ENCODE measurements around the gene EWSR1.

Gene EWSR1

DNA sequence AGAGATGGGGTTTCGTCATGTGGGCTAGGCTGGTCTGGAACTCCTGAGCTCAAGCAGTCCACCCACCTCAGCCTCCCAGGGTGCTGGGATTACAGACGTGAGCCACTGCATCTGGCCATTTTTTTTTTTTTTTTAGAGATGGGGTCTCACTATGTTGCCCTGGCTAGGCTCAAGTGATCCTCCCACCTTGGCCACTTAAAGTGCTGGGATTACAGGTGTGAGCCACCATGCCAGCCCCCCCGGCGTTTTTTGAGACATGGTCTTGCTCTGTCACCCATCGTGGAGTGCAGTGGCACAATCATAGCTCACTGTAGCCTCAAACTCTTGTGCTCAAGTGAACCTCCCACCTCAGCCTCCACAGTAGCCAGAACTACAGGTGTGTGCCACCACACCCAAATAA is 16.8 kb upstream of the EWSR1 start:
- DNase-seq, result no peak

DNA sequence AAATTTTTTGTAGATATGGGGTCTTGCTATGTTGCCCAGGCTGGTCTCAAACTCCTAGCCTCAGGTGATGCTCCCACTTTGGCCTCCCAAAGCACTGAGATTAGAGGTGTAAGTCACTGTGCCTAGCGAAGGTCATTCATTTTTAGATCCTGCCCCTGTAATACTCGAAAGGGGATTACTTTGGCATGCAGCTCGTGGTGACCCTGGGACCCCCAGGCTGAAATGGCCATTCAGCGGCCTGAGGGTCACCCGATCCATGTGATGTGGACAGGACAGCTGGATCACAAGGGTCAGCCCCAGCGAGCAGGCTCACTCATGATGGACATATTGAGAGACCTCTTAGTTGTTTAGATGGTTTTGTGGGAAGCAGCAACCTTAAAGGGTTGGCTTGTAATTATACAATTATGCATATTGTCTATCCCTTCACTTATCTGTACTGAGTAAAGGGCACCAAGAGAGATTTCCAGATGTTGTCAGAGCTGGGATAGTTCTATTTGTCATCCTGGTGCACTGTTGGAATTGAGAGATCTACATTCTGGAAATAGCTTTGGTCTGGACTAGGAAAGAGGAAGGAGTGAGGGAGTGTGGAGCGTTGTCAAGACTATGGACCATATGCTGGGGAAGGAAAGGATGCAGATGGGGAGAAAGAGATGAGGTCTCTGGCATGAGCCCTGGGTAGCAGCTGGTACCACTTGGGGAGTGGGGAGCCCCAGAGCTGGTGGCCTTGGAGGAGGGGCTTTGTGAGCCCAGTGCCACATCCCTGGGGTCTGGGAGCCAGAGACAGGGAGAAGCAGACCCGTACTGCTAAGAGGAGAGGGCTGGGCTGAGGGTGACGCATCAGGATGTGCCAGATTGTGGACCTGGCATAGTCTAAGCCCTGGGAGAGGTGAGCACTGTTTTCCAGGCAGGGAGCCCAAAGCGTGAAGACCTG is 15.8 kb upstream of the EWSR1 start:
- DNase-seq, result no peak

DNA sequence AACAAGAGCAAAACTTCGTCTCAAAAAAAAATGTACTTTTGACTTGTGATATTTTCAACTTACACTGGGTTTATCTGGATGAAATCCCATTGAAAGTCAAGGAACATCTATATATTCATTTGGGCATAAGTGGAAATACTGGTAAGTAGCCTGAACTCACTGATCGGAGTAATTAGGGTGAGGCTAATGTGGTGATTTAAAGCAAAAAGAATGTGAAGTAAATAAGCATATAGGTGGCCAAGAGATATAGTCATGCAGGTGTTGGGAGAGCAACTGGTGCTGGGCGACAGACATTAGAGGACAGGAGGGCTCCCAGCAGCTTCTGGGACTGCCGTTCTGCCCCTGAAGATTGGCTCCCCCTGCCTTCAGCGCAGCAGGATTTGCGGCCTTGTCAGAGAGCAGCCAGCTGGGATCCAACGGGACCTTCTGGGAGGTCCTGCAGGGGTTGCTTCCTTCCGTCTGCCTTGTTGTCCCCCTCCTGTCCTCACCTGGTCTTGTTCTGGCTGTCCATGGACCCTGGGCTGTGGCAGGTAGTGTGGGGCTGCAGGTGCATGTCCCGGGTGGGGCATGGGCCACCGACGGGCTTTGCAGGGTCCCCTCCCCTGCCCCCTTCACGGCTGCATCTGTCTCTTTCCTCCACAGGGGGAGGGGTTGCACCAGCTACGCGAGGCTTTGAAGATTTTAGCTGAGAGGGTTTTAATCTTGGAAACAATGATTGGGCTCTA is 14.3 kb upstream of the EWSR1 start:
- DNase-seq, result no peak

DNA sequence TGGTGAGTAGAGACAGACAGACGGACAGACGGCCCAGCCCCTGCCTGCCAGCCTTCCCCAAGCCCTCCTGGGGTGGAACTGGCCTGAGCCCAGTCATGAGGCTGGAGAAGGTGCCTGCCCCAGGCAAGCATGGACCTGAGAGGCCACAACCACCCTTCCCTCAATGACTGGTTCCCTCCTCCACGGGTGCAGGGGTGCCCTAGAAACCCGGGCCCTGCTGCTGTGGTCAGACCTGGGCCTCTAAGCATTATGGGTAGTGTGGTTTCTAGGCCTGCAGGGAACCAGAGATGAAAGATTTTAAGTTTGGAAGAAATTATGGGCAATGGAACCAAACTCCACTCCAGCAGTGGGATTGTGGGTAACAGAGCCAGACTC is 13.8 kb upstream of the EWSR1 start:
- peak in 1 of 5 experiments; percentile 57 for DNase-seq

DNA sequence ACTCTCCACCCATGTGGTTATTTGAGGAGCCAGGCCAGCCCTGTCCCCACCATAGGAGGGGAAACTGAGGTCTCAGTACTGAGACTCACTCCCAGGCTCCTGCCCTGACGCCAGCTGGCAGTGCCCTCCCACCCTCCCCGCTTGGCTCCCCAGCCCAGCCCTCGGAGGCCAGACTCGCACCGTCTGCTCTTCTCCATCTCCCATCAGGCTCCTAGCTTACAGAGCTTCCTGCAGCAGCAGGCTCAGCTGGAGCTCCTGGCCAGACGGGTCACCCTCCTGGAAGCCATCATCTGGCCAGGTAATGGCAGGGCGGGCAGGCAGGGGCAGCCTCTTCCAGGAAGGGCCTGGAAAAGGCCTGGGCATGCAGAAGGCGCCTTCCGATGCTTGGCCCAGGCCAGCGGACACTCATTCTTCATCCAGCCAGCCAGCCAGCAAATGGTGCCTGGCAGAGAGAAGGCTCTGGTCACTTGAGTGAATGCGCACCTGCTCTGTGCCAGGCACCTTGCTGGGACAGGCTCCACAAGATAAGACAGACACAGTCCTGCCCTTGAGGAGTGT is 12.9 kb upstream of the EWSR1 start:
- no peak for DNase-seq

DNA sequence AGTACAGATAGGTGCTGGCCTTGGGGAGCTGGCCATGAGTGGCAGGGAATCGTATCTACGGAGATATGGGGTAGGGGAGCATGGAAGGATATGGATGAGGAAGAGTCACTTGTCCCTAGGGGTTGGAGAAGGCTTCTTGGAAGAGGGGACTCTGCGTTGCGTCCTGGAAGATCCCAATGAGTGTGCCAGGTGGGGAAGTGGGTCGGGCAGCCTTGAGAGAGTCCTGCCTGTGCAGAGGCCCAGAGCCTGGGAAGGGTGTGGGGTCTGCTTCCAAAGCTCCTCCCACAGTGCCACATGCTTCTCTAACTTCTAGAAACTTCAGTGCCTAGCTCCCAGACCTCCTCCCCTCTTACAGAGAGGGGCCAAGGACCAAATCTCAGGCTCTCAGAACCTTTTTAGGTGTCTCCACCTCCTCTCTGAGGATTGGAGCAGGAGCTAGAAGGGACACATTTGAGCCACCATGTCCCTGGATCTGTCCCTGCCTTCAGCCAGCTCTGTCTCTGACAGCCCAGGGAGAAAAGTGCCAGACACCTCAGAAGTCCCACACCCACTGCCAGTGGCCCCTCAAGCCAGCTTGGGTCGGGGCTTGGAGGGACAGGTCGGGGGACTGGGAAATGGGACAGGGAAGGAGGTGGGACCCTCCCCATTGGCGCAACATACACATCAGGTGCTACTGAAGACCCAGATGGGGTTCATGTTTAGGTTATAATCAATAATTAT is 11.3 kb upstream of the EWSR1 start:
- DNase-seq, result no peak

DNA sequence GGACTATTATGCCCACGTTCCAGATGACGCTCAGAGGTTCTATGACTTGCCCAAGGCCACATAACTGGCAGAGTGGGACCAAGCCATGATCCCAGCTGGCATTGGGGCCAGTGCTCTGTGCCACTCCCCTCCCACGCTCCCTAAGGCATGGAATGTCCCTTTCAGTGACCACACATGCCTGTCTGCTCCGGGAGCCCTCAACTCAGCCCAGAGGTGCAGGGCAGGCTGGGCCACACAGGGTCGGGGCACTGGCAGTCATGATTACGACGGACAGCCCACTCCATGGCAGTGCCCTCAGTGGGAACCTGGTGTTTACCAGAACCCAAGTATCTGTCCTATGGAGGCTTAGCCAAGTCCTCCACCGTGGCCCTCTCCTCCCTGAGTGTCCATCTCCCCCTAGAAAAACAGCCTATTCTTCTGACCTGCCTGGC is 10.3 kb upstream of the EWSR1 start:
- no peak for DNase-seq

DNA sequence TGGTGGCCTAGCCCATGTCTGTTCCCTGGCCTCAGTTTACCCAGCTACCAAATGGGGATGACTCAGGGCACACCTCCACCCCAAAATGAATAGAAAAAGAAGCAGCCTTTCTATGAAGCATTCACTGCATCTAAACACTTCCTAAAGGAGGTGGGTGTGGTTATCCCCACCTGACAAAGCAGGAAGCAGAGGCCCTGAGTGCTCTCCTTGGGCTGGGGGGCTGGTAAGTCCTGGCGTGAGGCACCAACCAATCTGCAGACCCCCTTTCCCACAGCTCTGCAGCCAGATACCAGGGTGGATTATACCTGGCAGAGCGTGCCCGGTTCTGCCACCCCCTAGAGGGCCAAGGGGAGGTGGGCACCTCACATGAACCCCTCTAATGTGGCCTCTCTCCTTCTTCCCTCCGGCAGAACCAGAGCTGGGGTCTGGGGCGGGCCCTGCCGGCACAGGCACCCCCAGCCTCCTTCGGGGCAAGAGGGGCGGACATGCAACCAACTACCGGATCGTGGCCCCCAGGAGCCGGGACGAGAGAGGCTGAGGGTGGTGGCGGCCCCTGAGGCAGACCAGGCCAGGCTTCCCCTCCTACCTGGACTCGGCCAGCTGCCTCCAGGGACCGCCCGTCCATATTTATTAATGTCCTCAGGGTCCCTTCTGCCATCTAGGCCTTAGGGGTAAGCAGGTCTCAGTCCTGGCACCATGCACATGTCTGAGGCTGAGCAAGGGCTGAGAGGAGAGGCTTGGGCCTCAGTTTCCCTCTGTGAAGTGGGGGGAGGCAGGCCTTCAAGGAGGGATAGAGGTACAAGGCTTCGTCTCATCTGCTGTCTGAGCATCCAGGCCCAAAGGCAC is 9.4 kb upstream of the EWSR1 start:
- DNase-seq, result no peak

DNA sequence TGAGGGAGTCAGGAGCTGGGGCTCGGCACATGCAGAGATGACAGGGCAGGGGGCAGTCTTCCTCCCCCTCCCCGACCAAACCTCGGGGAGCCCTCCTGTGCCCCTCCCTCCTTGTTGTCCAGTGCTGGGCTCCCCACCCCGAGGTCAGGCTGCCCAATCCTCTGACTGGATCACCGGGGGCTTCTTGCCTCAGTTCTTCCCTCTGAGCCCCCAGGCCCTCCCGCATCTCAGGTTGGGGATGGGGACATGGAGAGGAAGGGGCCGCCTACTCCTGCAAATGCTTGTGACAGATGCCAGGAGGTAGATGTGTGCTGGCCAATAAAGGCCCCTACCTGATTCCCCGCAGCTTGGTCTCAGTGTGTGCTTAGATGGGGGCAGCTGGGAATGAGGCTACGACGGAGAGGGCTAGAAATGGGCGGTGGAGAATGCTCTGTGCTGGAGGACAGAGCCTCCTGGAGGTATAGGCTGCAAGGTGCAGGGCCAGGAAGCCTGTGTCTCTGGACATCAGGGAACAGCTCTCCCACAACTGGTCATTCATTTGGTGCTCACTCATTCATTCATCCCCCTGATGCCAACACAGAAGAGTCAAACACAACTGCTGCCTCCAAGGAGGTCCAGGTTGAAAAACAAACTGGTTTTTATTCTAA is 8.7 kb upstream of the EWSR1 start:
- no peak for DNase-seq

DNA sequence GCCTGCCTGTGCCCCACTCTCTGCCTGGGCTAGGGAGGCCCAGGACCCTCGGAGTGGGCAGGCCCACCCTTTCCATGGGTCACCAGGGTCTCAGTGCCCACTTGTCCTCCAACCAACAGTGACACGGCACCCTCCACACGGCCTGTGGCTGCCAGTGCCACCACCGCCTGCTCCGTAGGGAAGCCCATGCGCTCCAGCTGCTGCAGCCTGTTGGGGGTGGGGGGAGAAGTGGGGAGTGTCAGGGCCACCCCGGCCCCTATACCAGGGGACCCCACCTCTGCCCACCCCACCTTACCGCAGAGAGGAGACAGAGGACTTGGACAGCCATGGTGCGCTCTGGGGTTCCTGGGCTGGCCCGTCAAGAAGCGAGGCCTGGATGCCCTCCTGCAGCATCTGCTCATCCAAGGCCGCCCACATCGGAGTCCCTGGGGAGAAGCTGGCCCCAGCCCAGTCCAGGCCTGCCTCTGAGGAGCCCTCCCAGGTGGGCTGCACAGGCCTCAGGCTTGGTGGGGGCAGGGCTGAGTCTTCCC is 8.0 kb upstream of the EWSR1 start:
- no peak for DNase-seq

DNA sequence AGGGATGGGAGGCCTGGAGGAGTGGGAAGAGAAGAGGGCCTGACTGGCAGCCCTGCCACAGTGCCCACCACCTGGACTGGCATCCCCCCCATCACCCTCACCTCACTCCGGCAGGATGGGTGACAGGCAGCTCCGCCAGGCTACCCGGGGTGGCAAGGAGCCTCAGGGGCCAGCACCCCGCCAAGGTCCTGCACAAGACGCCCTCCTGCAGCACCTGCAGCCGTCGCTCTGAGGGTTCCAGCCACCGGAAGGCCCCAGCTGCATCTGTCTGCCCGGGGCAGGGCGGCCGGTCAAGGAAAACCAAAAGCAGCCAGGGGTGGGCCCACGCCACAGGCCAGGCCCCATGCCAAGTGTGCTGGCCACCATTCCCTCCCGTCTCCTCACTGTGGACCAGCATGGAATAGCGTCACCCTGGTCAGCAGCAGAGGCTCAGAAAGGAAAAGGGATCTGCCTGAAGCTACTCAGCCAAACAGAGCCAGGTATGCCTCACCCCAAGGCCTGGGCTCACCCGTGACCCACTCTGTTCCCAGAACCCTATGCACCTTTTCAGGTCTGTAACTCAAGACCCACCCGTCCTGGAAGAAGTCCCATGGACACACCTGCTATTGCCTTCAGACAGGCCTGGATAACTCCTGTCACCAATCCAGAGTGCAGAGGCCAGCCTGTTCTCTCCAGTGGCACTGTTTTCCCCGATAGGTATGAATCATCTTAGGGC is 7.3 kb upstream of the EWSR1 start:
- no peak for DNase-seq

DNA sequence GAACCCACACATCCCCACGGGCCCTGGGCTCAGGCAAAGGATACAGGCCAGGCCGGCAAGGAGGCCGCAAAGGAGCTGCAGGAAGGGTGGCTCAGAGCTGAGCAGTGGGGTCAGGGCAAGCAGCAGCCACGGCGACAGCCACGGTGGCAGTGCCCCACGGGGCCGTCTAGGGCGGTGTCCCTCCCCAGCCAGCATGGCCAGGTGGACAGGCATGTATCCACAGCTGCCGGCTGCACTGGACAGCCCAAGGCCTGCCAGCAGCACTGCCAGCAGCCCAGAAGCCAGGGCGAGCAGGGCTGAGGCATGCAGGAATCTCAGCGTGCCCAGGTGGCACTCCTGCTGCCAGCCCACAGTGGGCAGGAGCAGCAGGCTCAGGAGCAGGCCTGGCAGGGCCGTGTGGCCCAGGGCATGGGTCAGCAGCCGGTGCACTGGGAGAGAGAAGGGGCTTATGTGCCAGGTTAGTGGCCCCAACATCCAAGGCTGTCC is 4.2 kb upstream of the EWSR1 start:
- DNase-seq, result no peak

DNA sequence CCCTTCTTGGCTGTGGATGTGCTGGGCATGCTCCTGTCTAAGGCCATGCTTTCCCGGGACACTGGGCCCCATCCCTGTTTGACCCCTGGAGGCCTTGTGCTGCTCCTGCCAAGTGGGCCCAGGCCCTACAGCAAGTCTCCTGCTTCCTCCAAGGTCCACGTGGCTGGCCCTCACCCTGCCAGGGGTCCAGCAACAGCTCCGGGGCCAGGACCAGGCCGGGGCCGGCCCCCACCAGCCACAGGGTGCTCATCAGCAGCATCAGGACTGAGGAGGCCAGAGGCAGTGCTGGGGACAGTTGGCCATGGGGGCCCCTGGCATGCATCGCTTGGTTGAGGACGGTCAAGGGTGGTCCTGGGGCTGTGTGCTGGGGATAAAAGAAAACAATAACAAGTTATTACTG is 2.8 kb upstream of the EWSR1 start:
- no peak for DNase-seq

DNA sequence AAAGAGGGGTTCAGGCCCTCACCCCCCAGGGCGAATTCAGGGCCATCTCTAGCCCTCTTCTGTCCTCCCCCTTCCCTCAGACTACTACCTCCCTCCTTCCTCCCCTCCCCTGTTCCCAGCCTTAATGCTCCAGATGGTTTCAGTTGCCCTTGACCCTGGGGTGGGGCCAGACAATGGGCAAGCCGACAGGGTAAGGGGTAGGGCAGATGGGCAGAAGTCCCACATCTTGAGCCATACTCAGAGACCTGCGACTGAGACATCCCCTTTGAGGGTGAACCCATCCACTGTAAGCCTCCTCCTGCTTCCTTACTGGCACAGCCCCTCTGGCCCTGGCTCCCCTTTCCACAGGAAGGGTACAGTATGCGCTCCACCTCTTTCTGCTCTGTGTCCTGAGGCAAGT is 2.1 kb upstream of the EWSR1 start:
- DNase-seq, result no peak

DNA sequence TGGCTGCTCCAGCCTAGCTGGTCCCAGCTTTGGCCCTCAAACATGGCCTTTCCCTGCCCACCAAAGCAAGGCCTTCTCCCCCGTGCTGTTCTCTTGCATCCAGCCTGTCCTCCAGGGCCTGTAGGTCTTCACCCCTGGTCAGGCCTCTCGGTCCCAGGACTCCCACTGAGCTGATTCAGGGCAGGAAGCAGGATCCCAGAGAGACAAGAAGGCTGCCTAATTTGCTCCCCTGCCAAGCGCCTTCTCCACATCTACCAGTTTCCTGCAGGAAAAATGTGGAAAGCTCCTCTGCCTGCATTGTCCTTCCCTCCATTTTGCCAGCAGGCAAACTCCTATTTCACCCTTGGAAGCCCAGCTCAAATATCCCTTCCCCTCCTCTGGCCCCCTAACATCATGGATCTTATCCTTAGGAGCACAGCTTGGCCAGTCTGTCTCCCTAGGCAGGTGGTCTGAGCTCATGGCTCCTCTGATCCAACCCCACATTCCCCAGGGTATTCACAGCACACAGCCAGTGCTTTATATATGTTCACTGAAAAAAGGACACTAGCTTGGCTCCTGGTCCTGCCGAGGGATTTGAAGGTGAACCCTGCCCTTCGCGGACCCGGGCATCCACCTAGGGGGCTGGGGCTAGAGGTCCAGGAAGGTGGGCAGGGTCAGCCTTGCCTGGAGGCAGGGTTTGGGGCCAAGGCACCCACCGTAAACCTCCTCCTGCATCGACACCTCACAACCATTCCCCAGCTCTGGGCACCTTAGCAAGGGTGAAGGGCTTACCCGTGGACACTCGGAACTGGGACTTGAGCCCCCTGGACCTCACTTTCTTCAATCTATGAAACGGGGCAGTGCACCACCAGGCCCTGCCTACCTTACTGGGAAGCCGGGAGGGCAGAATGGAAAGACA is 1.3 kb upstream of the EWSR1 start:
- DNase-seq, result peak in 1 of 5 experiments; percentile 7

DNA sequence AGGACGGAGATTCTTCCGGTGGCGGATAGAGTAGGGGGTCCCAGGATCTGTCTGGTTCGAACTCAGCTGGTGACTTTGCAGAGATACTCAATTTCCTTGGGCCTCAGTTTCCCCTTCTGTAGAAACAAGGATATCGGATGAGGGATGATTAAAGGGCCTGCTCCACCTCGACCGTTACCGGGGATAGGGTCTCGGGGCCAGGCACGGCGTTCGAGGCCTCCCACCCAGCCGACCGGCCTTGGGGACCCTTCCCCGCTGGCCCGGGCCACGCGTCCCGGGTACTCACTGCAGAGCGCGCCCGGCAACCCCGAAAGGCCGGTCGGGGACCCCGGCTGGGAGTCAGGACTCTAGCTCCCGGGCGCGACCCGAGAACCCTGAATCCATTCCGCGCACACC is 608 bp upstream of the EWSR1 start:
- no peak for DNase-seq

DNA sequence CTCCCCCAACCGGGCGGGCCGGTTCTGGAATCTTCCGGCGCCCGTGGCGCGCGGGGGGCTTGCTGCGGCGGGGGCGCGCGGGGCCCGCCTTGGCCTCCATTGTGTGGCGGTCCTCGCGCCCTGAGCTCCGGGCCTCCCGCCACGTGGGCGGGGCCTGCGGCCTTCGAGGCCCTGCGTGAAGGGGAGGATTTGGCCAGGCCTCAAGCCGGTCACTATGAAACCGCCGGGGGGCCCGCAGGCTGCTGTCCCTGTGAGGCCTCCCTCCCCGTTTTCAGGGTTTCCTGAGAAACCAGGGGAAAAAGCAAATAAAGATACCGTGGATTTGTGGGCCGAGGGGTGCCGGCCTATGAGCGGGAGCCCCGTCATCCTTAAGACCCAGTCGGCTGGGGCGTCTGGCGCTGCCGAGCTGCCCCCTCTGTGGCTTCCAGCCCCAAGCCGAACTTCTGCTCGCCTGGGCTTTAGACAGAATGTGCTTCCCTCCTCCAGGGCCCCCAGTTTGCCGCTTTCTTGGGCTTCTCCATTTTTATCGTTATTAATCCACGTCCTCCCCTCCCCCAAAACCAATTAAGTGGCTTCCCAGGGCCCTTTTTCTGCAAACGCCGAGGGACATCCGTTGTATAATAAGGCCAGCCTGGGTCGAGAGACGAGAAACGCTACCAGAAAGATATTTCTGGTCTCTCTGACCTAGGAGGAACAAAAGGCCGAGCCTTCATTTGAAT is 602 bp downstream of the EWSR1 start:
- peak in 4 of 5 experiments; percentile 18 to 67 (median 38) for DNase-seq

DNA sequence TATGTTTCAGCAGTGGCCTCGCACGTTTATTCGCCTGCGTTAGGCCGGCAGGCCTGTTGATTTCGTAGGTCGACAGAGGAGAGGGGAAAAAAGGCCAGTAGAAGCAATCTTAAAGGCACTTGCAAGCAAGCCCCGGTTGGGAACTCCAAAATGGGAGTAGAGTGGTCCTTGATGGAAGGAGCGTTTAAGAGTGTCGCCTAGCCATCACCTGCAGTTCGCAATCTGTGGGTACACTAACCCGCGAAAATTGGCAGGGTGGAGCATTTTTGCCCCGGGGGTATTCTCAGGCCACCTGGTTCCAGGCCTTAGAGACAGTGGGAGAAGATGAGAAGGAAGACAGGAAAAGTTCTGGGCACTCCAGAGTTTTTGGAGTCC is 1.1 kb downstream of the EWSR1 start:
- peak in 1 of 5 experiments; percentile 19 for DNase-seq
